Endothelial cell (in vitro differentiated cells): Measurements from ENCODE around the gene DYNC1I1. TPM values are rescaled to one million over a fixed set of nuclear protein-coding genes. Genes with fewer than 3 reads are reported as not detected.

ENCODE experiments used
- DNase-seq: peaks from one replicate; pipeline ENCODE4 v3.0.0; 2021; ENCODE audit warnings: low spot score
- H3K27ac Mint-ChIP-seq: one replicate; pipeline ENCODE4 v1.8.0; 2021; ENCODE audit warnings: mixed read lengths, inconsistent platforms; ENCODE audit not compliant: unreplicated experiment
- H3K27me3 Mint-ChIP-seq: one replicate; pipeline ENCODE4 v1.8.0; 2021; ENCODE audit warnings: mild to moderate bottlenecking, moderate library complexity, mixed read lengths, inconsistent platforms; ENCODE audit not compliant: unreplicated experiment
- H3K36me3 Mint-ChIP-seq: one replicate; pipeline ENCODE4 v1.8.0; 2021; ENCODE audit warnings: mild to moderate bottlenecking, low read depth, mixed read lengths, inconsistent platforms; ENCODE audit not compliant: unreplicated experiment
- H3K4me1 Mint-ChIP-seq: one replicate; pipeline ENCODE4 v1.8.0; 2021; ENCODE audit warnings: mild to moderate bottlenecking, mixed read lengths, inconsistent platforms; ENCODE audit not compliant: unreplicated experiment
- H3K4me3 Mint-ChIP-seq: one replicate; pipeline ENCODE4 v1.8.0; 2021; ENCODE audit warnings: mild to moderate bottlenecking, mixed read lengths, inconsistent platforms; ENCODE audit not compliant: unreplicated experiment
- H3K9me3 Mint-ChIP-seq: one replicate; pipeline ENCODE4 v1.8.0; 2021; ENCODE audit warnings: mixed read lengths, inconsistent platforms; ENCODE audit not compliant: unreplicated experiment
- CTCF ChIP-seq: fragments of 200-600 bp; sonication (generic); IDR thresholded peaks from one replicate; pipeline ENCODE4 v1.5.0; 2021; ENCODE audit warnings: antibody characterized with exemption; ENCODE audit not compliant: unreplicated experiment
- total RNA-seq: library from RNA; stranded (reverse); fragmentation: NEBNext Ultra II Directional; extraction: Animal tissue kit (Norgen Biotek cat#: 25700); gene quantifications from one replicate; pipeline ENCODE4 v1.2.1, GENCODE V29; 2021; ENCODE audit not compliant: unreplicated experiment

The DYNC1I1 gene
- total RNA-seq, 1 donor from 2014 or later = 3.1 TPM

DNA sequence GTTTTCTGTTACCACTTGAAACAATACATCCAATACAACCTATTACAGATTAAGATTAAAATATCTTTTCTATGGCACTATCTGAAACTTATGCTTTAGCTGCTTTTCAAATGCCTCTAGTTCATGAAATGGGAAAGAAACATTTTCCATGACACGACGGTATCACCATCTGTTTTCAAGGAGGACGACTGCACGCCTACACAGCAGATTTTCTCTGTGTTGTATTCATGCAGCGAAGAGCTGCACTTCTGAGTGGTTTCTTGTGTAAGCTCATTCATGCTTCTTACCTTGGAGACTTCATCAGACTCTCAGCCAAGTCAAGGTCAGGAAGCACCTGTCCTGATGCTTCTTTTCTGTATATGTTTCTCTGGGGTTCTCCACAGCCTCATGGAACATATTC is 179.2 kb downstream of the DYNC1I1 start:
- Mint-ChIP-seq H3K9me3 (no peaks in the 10 kb centered on the region), H3K4me3 (no peak overlapping the region), H3K36me3 (no peaks in the 10 kb centered on the region), H3K27me3 (no peaks in the 10 kb centered on the region), H3K27ac (no peak overlapping the region), H3K4me1 (peaks cover 4% of the 10 kb centered on the region)
- DNase-seq = no peak
- no peak for TF ChIP-seq CTCF

DNA sequence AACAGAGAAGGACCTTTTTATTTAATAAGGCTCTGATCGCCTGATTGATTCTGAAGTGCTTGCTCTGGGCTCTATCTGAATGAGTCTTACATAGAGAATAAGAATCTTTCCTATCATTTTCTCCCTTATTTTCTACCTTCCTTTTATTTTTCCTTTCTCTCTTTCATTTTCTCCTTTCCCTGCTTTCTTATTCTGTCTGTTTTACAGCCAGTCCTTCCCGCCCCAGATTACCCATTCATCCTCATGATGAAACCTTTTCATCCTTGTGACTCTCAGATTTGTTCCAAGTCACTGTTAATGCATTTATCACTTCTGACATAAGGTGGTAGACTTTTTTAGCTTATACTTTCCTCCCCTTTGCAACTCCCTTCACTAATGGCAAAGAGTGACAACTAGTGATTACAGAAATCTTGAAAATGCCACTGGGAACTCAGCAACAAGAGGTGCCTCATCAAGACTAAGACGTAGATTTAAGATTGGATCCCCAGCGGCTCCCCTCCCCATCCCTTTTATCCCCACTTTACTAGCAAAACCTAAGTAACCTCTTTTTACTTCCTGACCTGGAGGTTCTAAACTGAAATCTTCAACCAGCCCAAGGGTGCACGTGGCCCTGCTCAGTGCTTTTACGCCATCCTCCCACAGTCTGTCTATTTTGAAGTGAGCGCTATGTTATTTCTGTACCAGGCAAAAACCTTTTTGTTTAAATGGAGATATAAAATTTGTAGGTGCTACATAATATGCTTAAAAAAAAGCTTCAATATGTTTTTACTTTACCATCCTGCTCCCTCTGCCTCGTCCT is 179.8 kb downstream of the DYNC1I1 start:
- Mint-ChIP-seq H3K4me3 (no peak overlapping the region), H3K9me3 (no peaks in the 10 kb centered on the region), H3K27ac (no peak overlapping the region), H3K4me1 (peaks cover 4% of the 10 kb centered on the region), H3K36me3 (no peaks in the 10 kb centered on the region), H3K27me3 (no peaks in the 10 kb centered on the region)
- no peak for TF ChIP-seq CTCF
- no peak for DNase-seq

GRCh38 chr7:95952851-95953250 is 180.5 kb downstream of the DYNC1I1 start:
- Mint-ChIP-seq H3K4me3 (no peak overlapping the region), H3K27me3 (no peaks in the 10 kb centered on the region), H3K27ac (no peak overlapping the region), H3K4me1 (peaks cover 3% of the 10 kb centered on the region), H3K36me3 (no peaks in the 10 kb centered on the region), H3K9me3 (no peaks in the 10 kb centered on the region)
- no peak for TF ChIP-seq CTCF
- DNase-seq = no peak

DNA sequence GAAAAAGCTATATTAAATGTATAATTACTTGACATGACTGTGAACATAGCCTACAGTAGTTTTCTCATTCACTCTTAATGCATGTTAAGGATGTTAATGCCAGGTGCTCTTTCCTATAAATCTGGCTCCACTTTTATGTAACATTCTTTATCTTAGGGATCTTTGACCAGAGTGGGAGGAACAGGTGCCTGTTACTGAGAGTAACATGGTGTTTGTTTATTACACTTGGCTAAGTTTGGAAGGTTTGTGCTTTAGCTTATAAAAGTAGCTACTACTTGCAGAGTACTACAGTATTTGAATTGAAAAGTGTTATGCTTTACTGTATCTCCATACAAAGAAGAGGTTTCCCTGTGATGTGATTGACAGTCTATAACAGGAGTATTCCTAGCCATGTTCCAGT is 183.4 kb downstream of the DYNC1I1 start:
- peaks cover 4% of the 10 kb centered on the region for H3K27me3 Mint-ChIP-seq

More for the DNA sequence above, 183.4 kb downstream of the DYNC1I1 start:
- TF ChIP-seq CTCF = no peak
- Mint-ChIP-seq H3K4me1 (peaks cover 2% of the 10 kb centered on the region), H3K27ac (no peak overlapping the region), H3K4me3 (no peak overlapping the region), H3K9me3 (no peaks in the 10 kb centered on the region), H3K36me3 (no peaks in the 10 kb centered on the region)
- no peak for DNase-seq
